Fibroblast of lung (primary cell): Measurements from ENCODE around the gene TREML2. TPM values are rescaled to one million over a fixed set of nuclear protein-coding genes. Genes with fewer than 3 reads are reported as not detected.

Source experiments
- DNase-seq, 2 donors: peaks; one replicate each; pipeline versions ENCODE4 v3.0.0 to v3.0.0-alpha.2; 2010; ENCODE audit warnings: low read depth in 2 of 2
- H2AFZ ChIP-seq: 2 replicates; pipeline ENCODE4 v1.5.1; 2012; ENCODE audit warnings: low read length, control low read depth, inconsistent platforms
- H3K27ac ChIP-seq: 2 replicates; pipeline ENCODE4 v1.5.1; 2011; ENCODE audit warnings: low read length, control low read depth; ENCODE audit not compliant: insufficient read depth
- H3K27me3 ChIP-seq: 2 replicates; pipeline ENCODE4 v1.5.1; 2011; ENCODE audit warnings: mild to moderate bottlenecking, low read length; ENCODE audit not compliant: control insufficient read depth, insufficient read depth
- H3K36me3 ChIP-seq: 2 replicates; pipeline ENCODE4 v1.5.1; 2011; ENCODE audit warnings: low read length; ENCODE audit not compliant: control insufficient read depth, insufficient read depth
- H3K4me1 ChIP-seq: 2 replicates; pipeline ENCODE4 v1.5.1; 2011; ENCODE audit warnings: low read length; ENCODE audit not compliant: control insufficient read depth, insufficient read depth; ENCODE audit errors: extremely low read depth
- H3K4me2 ChIP-seq: 2 replicates; pipeline ENCODE4 v1.5.1; 2011; ENCODE audit warnings: low read length, control low read depth; ENCODE audit not compliant: insufficient read depth; ENCODE audit errors: extremely low read depth
- H3K4me3 ChIP-seq, 4 experiments: fragments of 200-600 bp in 1 of 4; sonication (generic) in 1 of 4; replicated peaks in 1 of 4; 2 replicates each; pipeline ENCODE4 v1.5.1; 2011 to 2016; ENCODE audit warnings: low read length in 4 of 4, low read depth in 3 of 4, mild to moderate bottlenecking in 3 of 4, control low read depth in 2 of 4, inconsistent platforms in 1 of 4, mixed read lengths in 1 of 4; ENCODE audit not compliant: insufficient read depth in 1 of 4; ENCODE audit errors: control extremely low read depth in 1 of 4
- H3K79me2 ChIP-seq: 2 replicates; pipeline ENCODE4 v1.5.1; 2012; ENCODE audit warnings: mild to moderate bottlenecking, low read length, inconsistent platforms; ENCODE audit not compliant: control insufficient read depth, insufficient read depth
- H3K9ac ChIP-seq: 2 replicates; pipeline ENCODE4 v1.5.1; 2011; ENCODE audit warnings: mild to moderate bottlenecking, low read length, control low read depth; ENCODE audit not compliant: insufficient read depth
- H3K9me3 ChIP-seq: 2 replicates; pipeline ENCODE4 v1.5.1; 2012; ENCODE audit warnings: low read depth, low read length; ENCODE audit not compliant: control insufficient read depth, insufficient read depth
- H4K20me1 ChIP-seq: 2 replicates; pipeline ENCODE4 v1.5.1; 2011; ENCODE audit warnings: low read length; ENCODE audit not compliant: control insufficient read depth, insufficient read depth; ENCODE audit errors: extremely low read depth
- EZH2 ChIP-seq: IDR thresholded peaks from 2 replicates; pipeline ENCODE4 v1.5.1; 2012; ENCODE audit warnings: low read length, control low read depth, mild to moderate bottlenecking; ENCODE audit errors: missing control alignments
- polyA minus RNA-seq: library from RNA; depleted of rRNA, polyadenylated mRNA; stranded (reverse); fragments of >200 nt; gene quantifications from 2 replicates; pipeline ENCODE4 v1.2.3, GENCODE V29; 2011; ENCODE audit warnings: low replicate concordance
- polyA plus RNA-seq, 2 donors: library from polyadenylated mRNA; depleted of rRNA in 1 of 2; stranded (reverse) in 1 of 2; unstranded in 1 of 2; fragments of >200 nt; gene quantifications; 2 replicates each; pipeline ENCODE4 v1.2.1, GENCODE V29; 2011 to 2012; ENCODE audit warnings: missing spikeins in 1 of 2
- total RNA-seq: library from RNA; depleted of rRNA; stranded (reverse); fragments of >200 nt; gene quantifications from 2 replicates; pipeline ENCODE4 v1.2.1, GENCODE V29; 2014
- TF ChIP-seq, protein P1 (sequence below), 2 donors: IDR thresholded peaks in 1 of 2; conservative IDR thresholded peaks in 1 of 2; 1 replicate in 1 of 2; 2 replicates in 1 of 2; pipeline ENCODE4 v1.5.1; 2011 to 2012; ENCODE audit warnings: low read length in 2 of 2, control low read depth in 1 of 2, inconsistent platforms in 1 of 2, low read depth in 1 of 2, mild to moderate bottlenecking in 1 of 2

TREML2 gene, protein sequence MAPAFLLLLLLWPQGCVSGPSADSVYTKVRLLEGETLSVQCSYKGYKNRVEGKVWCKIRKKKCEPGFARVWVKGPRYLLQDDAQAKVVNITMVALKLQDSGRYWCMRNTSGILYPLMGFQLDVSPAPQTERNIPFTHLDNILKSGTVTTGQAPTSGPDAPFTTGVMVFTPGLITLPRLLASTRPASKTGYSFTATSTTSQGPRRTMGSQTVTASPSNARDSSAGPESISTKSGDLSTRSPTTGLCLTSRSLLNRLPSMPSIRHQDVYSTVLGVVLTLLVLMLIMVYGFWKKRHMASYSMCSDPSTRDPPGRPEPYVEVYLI
- total RNA-seq = not detected in 2 replicates
- polyA plus RNA-seq = not detected in 2 replicates
- polyA plus RNA-seq (2012) = not detected in 2 replicates
- not detected in 2 replicates for polyA minus RNA-seq

DNA sequence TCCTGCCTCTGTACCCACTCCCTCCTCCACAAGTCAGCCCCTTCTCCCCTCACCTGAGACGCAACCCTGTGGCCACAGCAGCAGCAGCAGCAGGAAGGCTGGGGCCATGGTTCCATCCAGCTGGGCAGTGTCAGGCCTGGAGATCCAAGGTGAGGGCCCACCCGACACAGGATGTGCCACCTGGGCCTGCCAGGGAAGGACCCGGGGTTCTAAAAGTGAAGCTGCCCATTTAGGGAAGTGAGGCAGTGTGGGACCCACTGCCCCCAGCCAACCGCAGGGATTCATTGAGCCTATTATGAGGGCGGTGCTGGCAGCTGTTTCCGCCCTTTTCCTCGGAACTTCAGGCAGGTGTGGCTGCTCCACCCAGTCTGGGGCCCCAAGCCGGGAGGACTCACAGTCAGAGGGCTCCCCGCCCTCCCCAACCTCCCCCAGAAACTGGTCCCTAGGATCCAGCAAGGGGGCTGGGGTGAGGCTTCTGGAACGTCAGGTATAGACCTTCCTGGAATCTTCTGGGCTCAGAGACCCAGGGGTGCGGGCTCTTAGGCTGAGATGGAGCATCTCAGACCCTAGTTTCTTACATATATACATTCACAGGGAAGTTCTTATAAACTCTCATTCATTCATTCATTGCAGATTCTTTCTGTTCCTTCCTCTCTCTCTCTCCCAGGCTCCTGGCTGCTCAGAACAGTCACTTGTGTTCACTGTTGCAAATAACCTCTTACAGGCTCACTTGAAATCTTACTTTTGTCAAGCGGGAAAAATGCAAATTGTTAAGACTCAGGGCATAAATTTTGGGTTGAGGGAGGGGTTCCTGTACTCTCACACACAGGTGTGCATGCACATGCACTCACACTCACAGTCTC lies at the start of gene TREML2:
TSS of gene TREML2 (minus strand) at position 249 of the 863 bp plus-strand sequence. CDS start at position 108, 141 bp downstream.
- TF ChIP-seq, protein P1, sequence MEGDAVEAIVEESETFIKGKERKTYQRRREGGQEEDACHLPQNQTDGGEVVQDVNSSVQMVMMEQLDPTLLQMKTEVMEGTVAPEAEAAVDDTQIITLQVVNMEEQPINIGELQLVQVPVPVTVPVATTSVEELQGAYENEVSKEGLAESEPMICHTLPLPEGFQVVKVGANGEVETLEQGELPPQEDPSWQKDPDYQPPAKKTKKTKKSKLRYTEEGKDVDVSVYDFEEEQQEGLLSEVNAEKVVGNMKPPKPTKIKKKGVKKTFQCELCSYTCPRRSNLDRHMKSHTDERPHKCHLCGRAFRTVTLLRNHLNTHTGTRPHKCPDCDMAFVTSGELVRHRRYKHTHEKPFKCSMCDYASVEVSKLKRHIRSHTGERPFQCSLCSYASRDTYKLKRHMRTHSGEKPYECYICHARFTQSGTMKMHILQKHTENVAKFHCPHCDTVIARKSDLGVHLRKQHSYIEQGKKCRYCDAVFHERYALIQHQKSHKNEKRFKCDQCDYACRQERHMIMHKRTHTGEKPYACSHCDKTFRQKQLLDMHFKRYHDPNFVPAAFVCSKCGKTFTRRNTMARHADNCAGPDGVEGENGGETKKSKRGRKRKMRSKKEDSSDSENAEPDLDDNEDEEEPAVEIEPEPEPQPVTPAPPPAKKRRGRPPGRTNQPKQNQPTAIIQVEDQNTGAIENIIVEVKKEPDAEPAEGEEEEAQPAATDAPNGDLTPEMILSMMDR (conservative IDR thresholded peaks at IDR 0.05 in 1 of 2, IDR thresholded peaks at IDR 0.05 in 1 of 2; ENCODE audit: low read depth in 1 of 2, low read length in 2 of 2) = no peak
- no peak for TF ChIP-seq EZH2
- Histone ChIP-seq H2AFZ (no peak within 1 kb of the TSS), H3K9me3 (no peaks in the 10 kb centered on the region), H3K9ac (no peak within 1 kb of the TSS), H3K27ac (no peak within 1 kb of the TSS), H3K4me1 (no peaks in the 10 kb centered on the region), H3K4me2 (no peak within 1 kb of the TSS), H3K27me3 (no peaks in the 10 kb centered on the region), H4K20me1 (no peaks in the 10 kb centered on the region), H3K4me3 (no peak within 1 kb of the TSS), H3K79me2 (no peaks in the 10 kb centered on the region), H3K36me3 (no peaks in the 10 kb centered on the region)
- DNase-seq = no peak

DNA sequence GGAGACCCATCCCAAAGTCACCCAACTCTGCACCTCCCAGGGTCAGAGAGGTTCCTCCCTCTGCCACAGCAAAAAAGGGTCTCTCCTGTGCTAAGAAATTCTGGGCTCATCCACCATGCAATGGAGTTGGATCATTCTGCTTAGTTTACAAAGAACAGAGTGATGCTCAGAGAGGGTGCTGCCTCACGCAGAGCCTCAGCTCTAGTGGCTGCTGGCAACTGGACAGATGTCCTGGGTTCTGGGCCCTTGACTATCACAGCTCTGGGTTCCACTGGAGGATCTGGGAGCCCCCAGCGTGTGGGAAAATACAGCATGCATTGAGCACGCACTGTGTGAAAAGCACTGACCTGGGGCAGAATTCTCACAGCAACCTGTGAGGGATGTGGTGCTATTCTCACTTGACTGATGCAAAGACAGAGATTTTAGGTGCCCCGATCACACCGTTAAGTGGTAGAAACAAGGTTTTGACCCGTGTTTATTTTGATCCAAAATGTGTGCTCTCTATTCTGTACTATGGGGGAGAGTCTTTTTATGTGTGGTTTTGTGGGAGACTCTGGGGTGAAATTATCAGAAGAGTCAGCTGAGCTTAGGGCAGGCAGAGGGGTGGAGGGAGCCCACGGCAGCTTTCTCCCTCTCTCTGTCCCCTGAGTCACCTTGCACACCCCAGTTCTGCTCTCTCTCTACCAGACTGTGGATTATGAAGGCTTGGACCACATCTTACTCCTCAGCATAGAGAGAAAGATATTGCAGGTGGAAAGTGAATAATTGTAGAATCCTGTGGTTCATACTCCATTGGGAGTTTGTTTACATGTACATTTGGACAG lies 47.1 kb upstream of the TREML2 start:
- Histone ChIP-seq H3K9me3 (no peaks in the 10 kb centered on the region), H3K27ac (no peak overlapping the region), H3K9ac (no peak overlapping the region), H4K20me1 (no peaks in the 10 kb centered on the region), H3K36me3 (no peaks in the 10 kb centered on the region), H3K27me3 (no peaks in the 10 kb centered on the region), H3K79me2 (no peaks in the 10 kb centered on the region), H3K4me1 (no peaks in the 10 kb centered on the region), H2AFZ (no peak overlapping the region), H3K4me3 (no peak overlapping the region), H3K4me2 (no peak overlapping the region)
- no peak for TF ChIP-seq EZH2
- TF ChIP-seq, protein P1 (conservative IDR thresholded peaks at IDR 0.05 in 1 of 2, IDR thresholded peaks at IDR 0.05 in 1 of 2; ENCODE audit: low read depth in 1 of 2, low read length in 2 of 2) = no peak
- no peak for DNase-seq
